HG02870 (cell line): ENCODE measurements around the gene RRP7A.
"Not testable (repeated sequence)": the region's sequence is repeated elsewhere in the genome, so short reads cannot be mapped to it uniquely, and the experiment has no call there.

Experiments
- ATAC-seq: cut with Tn5 transposase; IDR thresholded peaks from one replicate; pipeline ENCODE4 v1.9.1; 2021; ENCODE audit warnings: mild to moderate bottlenecking, moderate library complexity; ENCODE audit not compliant: unreplicated experiment

The RRP7A gene

GRCh38 chr22:42500161-42500835 lies 19.3 kb downstream of the RRP7A start:
- ATAC-seq: peak; percentile 55

- not testable (repeated sequence) for ATAC-seq
Observed at GRCh38 chr22:42499773-42500160, 19.8 kb downstream of the RRP7A start.

GRCh38 chr22:42495533-42496141 lies 24.0 kb downstream of the RRP7A start:
- ATAC-seq: not testable (repeated sequence)

- ATAC-seq: no peak
Observed at GRCh38 chr22:42493393-42493792, 26.2 kb downstream of the RRP7A start.

- ATAC-seq: no peak
Observed at GRCh38 chr22:42492323-42492690, 27.3 kb downstream of the RRP7A start.

GRCh38 chr22:42490243-42490832 lies 29.3 kb downstream of the RRP7A start:
- ATAC-seq: no peak

- ATAC-seq: no peak
Observed at GRCh38 chr22:42489000-42489399, 30.6 kb downstream of the RRP7A start.

- ATAC-seq: no peak
Observed at GRCh38 chr22:42484506-42484905, 35.1 kb downstream of the RRP7A start.

GRCh38 chr22:42483610-42484223 lies 35.9 kb downstream of the RRP7A start:
- not testable (repeated sequence) for ATAC-seq

- no peak for ATAC-seq
Observed at GRCh38 chr22:42475122-42475521, 44.5 kb downstream of the RRP7A start.

- no peak for ATAC-seq
Observed at GRCh38 chr22:42473484-42474193, 46.0 kb downstream of the RRP7A start.

GRCh38 chr22:42472671-42473070 lies 46.9 kb downstream of the RRP7A start:
- no peak for ATAC-seq

GRCh38 chr22:42471441-42471840 lies 48.2 kb downstream of the RRP7A start:
- ATAC-seq: no peak

- no peak for ATAC-seq
Observed at GRCh38 chr22:42470366-42471082, 49.1 kb downstream of the RRP7A start.

GRCh38 chr22:42468841-42469240 lies 50.8 kb downstream of the RRP7A start:
- no peak for ATAC-seq

GRCh38 chr22:42462016-42462415 lies 57.6 kb downstream of the RRP7A start:
- no peak for ATAC-seq

GRCh38 chr22:42461511-42461910 lies 58.1 kb downstream of the RRP7A start:
- no peak for ATAC-seq
